Large intestine (tissue), 3 donors: ENCODE data around the gene ULK4. TPM values are rescaled to one million over a fixed set of nuclear protein-coding genes. Genes with fewer than 3 reads are reported as not detected.
"Not testable (repeated sequence)": the region's sequence is repeated elsewhere in the genome, so short reads cannot be mapped to it uniquely, and the experiment has no call there.

Source experiments
- DNase-seq, 2 donors: peaks; one replicate each; pipeline versions ENCODE4 v3.0.0 to v3.0.0-alpha.2; 2013
- H3K27ac ChIP-seq: one replicate; pipeline ENCODE4 v1.5.1; 2013; ENCODE audit warnings: low read length
- H3K27me3 ChIP-seq: 2 replicates; pipeline ENCODE4 v1.6.1; 2013; ENCODE audit warnings: low read length; ENCODE audit not compliant: control insufficient read depth, insufficient read depth
- H3K36me3 ChIP-seq: 2 replicates; pipeline ENCODE4 v1.6.1; 2013; ENCODE audit warnings: low read length; ENCODE audit not compliant: control insufficient read depth, insufficient read depth
- H3K4me1 ChIP-seq: one replicate; pipeline ENCODE4 v1.6.1; 2013; ENCODE audit warnings: low read length; ENCODE audit not compliant: control insufficient read depth, insufficient read depth
- H3K4me3 ChIP-seq: one replicate; pipeline ENCODE4 v1.5.1; 2013; ENCODE audit warnings: low read length
- H3K9me3 ChIP-seq: one replicate; pipeline ENCODE4 v1.6.1; 2013; ENCODE audit warnings: mild to moderate bottlenecking, low read depth, low read length, moderate library complexity; ENCODE audit not compliant: control insufficient read depth
- WGBS: methylation state at CpG from one replicate; pipeline ENCODE4 v1.1.5; 2013; ENCODE audit warnings: low lambda C conversion rate; ENCODE audit not compliant: insufficient coverage; 5-methylcytosine and 5-hydroxymethylcytosine counted together
- polyA plus RNA-seq: library from polyadenylated mRNA; unstranded; fragments of 120-200 nt; gene quantifications from one replicate; pipeline ENCODE4 v1.2.1, GENCODE V29; 2013

Gene ULK4
- polyA plus RNA-seq, 1 donor = 2.1 TPM

GRCh38 chr3:41874022-41874421, 87.9 kb downstream of the ULK4 start:
- WGBS = no CpG with 5 or more reads among the region's 4 CpGs
- Histone ChIP-seq H3K27me3 (no peaks in the 10 kb centered on the region), H3K9me3 (no peaks in the 10 kb centered on the region), H3K36me3 (no peaks in the 10 kb centered on the region), H3K4me1 (no peaks in the 10 kb centered on the region), H3K27ac (no peak overlapping the region), H3K4me3 (no peak overlapping the region)
- DNase-seq = no peak

DNA sequence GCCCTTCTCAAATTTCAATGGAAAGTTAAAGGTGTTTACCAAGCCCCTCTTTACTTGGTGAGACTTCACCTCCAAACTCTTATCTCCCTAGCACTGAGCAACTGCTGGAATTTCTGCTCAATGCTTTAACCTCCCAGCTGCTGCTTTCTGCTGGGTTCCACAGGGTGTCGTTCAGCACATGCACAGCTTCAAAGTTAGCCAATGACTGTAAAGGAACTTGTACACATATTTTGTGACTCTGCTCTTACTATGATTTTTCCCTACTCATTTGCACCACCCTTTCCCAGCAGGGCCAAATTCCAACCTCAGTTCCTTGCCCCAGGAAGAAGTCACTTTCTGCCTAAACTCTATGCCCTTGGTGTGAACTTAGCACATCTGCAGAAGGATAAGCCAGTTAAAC, 89.7 kb downstream of the ULK4 start:
- no peaks in the 10 kb centered on the region for H3K36me3 ChIP-seq
- WGBS = no CpG with 5 or more reads among the region's 1 CpG
- H3K27me3 ChIP-seq = no peaks in the 10 kb centered on the region
- no peak overlapping the region for H3K27ac ChIP-seq
- DNase-seq = no peak
- H3K9me3 ChIP-seq = no peaks in the 10 kb centered on the region
- H3K4me3 ChIP-seq = no peak overlapping the region
- no peaks in the 10 kb centered on the region for H3K4me1 ChIP-seq

DNA sequence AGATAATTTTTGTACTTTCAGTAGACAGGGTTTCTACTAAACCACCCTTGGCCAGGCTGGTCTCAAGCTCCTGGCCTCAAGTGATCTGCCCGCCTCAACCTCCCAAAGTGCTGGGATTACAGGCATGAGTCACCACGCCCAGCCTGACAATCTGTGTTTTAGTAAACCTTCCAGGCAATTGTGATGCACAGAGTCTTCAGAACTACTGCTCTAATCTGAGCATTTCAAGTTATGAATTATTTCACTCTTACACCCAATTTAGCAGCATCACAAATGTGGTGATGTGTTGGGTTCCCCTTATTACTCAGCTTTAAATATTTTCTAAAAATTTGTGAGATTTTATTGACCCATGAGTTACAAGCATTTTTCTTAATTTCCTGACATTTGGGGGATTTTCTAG, 94.4 kb downstream of the ULK4 start:
- Histone ChIP-seq H3K4me1 (no peaks in the 10 kb centered on the region), H3K27me3 (no peaks in the 10 kb centered on the region), H3K27ac (no peak overlapping the region), H3K36me3 (no peaks in the 10 kb centered on the region), H3K4me3 (no peak overlapping the region), H3K9me3 (no peaks in the 10 kb centered on the region)
- WGBS = no CpG with 5 or more reads among the region's 2 CpGs
- no peak for DNase-seq

DNA sequence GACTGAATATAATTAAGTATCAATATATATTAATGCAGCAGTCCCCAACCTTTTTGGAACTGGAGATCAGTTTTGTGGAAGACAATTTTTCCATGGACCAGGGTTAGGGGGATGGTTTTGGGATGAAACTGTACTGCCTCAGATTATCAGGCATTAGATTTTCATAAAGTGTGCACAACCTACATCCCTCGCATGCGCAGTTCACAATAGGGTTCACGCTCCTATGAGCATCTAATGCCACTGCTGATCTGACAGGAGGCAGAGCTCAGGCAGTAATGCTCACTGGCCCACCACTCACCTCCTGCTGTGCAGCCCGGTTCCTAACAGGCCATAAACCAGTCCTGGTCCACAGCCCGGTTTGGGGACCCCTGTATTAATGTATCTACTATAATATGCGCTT, 95.6 kb downstream of the ULK4 start:
- no peaks in the 10 kb centered on the region for H3K9me3 ChIP-seq
- no peak overlapping the region for H3K27ac ChIP-seq
- no peaks in the 10 kb centered on the region for H3K36me3 ChIP-seq
- no peaks in the 10 kb centered on the region for H3K4me1 ChIP-seq
- no CpG with 5 or more reads among the region's 6 CpGs for WGBS
- no peaks in the 10 kb centered on the region for H3K27me3 ChIP-seq
- H3K4me3 ChIP-seq = no peak overlapping the region
- DNase-seq = no peak

GRCh38 chr3:41863024-41863423, 98.9 kb downstream of the ULK4 start:
- Histone ChIP-seq H3K27me3 (no peaks in the 10 kb centered on the region), H3K4me3 (no peak overlapping the region), H3K27ac (no peak overlapping the region), H3K9me3 (no peaks in the 10 kb centered on the region), H3K36me3 (no peaks in the 10 kb centered on the region), H3K4me1 (no peaks in the 10 kb centered on the region)
- DNase-seq = no peak
- WGBS = no CpG with 5 or more reads among the region's 1 CpG

DNA sequence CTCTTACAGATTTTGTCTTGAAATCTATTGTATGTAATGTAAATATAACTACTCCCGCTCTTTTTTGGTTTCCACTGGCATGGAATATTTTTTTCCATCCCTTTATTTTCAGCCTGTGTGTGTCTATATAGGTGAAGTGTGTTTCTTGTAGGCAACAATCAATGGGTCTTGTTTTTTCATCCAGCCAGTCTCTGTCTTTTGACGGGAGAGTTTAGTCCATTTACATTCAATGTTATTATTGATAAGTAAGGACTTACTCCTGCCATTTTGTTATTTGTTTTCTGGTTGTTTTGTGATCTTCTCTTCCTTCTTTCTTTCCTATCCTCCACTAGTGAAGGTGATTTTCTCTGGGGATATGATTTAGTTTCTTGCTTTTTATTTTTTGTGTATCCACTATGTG, 101.4 kb downstream of the ULK4 start:
- not testable (repeated sequence) for H3K4me1 ChIP-seq, H3K9me3 ChIP-seq, H3K27me3 ChIP-seq, H3K36me3 ChIP-seq, H3K27ac ChIP-seq, DNase-seq, H3K4me3 ChIP-seq
- 100% methylated on average over 1 of the region's 2 CpGs for WGBS

GRCh38 chr3:41854956-41855355, 106.9 kb downstream of the ULK4 start:
- H3K36me3 ChIP-seq = no peaks in the 10 kb centered on the region
- H3K27me3 ChIP-seq = no peaks in the 10 kb centered on the region
- no peaks in the 10 kb centered on the region for H3K9me3 ChIP-seq
- no peak overlapping the region for H3K27ac ChIP-seq
- H3K4me1 ChIP-seq = no peaks in the 10 kb centered on the region
- 100% methylated on average over 1 of the region's 6 CpGs for WGBS
- H3K4me3 ChIP-seq = no peak overlapping the region
- no peak for DNase-seq

GRCh38 chr3:41853540-41854196, 108.2 kb downstream of the ULK4 start:
- no peaks in the 10 kb centered on the region for H3K4me1 ChIP-seq
- no CpG with 5 or more reads among the region's 5 CpGs for WGBS
- no peak for DNase-seq
- H3K9me3 ChIP-seq = no peaks in the 10 kb centered on the region
- H3K27me3 ChIP-seq = no peaks in the 10 kb centered on the region
- no peak overlapping the region for H3K27ac ChIP-seq
- H3K36me3 ChIP-seq = no peaks in the 10 kb centered on the region
- H3K4me3 ChIP-seq = no peak overlapping the region

DNA sequence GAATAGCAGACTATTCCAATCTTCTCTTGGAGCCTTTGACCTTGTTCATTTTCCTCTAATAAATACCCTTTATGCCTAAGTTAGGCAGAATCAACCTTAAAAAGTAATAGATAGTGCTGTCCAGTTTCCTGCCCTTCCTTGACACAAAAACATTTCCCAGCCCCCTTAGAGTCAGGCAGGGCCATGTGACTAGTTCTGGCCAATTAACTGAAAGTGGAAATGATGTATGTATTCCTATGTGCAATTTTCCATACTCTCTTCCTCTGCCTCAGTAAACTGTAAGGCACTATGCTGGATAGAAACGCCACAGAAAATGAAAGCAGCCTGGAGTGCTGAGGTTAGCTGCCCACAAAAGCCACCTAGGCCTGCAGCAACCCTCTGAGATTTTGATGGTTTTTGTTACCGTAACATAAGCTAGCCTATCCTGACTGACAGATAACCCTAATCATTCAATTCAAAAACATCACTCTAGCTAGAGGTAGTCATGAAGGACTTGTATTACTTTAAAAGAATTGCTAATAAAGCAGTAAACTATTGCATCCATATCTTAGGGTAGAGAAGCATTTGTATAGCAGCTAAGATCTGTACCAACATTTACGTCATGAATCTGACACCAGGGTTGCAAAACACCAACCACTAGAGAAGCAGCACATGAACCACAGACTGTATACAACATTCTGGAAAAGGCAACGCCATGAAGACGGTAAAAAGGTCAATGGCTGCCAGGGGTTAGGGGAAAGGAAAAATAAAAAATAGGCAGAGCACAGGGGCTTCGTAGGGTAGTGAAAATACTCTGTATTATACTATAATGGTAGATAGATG, 112.9 kb downstream of the ULK4 start:
- H3K4me1 ChIP-seq = no peaks in the 10 kb centered on the region
- DNase-seq = no peak
- 100% methylated on average over 1 of the region's 6 CpGs for WGBS

DNA sequence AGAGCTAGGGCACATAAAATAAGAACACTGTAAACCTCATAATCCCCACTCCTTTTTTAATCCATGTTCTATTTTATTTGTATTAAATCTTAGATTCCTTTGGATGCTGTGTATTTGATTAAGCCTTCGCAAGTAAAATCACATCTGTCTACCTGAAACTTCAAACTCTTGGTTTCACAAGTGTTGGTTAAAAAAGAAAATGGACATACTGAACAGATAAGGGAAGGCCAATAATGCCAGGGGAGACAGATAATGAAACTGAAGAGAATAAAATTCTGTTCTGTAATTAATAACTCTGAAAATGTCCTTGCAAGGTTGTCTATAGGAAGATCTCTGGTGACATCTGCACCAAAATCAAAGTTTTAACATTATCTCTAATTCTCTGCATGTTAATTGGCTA, 114.2 kb downstream of the ULK4 start:
- H3K27ac ChIP-seq = no peak overlapping the region
- 100% methylated on average over 1 of the region's 1 CpG for WGBS
- H3K4me1 ChIP-seq = no peaks in the 10 kb centered on the region

More for the DNA sequence above, 112.9 kb downstream of the ULK4 start:
- Histone ChIP-seq H3K9me3 (no peaks in the 10 kb centered on the region), H3K36me3 (no peaks in the 10 kb centered on the region), H3K27ac (no peak overlapping the region), H3K4me3 (no peak overlapping the region), H3K27me3 (no peaks in the 10 kb centered on the region)

GRCh38 chr3:41846850-41847249, 115.1 kb downstream of the ULK4 start:
- Histone ChIP-seq H3K4me1 (no peaks in the 10 kb centered on the region), H3K27me3 (no peaks in the 10 kb centered on the region), H3K27ac (no peak overlapping the region), H3K36me3 (no peaks in the 10 kb centered on the region), H3K4me3 (no peak overlapping the region), H3K9me3 (peaks cover 4% of the 10 kb centered on the region)
- DNase-seq = no peak
- no CpG with 5 or more reads among the region's 1 CpG for WGBS

More for the DNA sequence above, 114.2 kb downstream of the ULK4 start:
- H3K36me3 ChIP-seq = no peaks in the 10 kb centered on the region
- H3K9me3 ChIP-seq = peaks cover 1% of the 10 kb centered on the region
- no peak overlapping the region for H3K4me3 ChIP-seq
- H3K27me3 ChIP-seq = no peaks in the 10 kb centered on the region
- DNase-seq = no peak
